Measurements from ENCODE around the gene RNF114.
"Not testable (repeated sequence)": the region's sequence is repeated elsewhere in the genome, so short reads cannot be mapped to it uniquely, and the experiment has no call there.

RNF114 gene

DNA sequence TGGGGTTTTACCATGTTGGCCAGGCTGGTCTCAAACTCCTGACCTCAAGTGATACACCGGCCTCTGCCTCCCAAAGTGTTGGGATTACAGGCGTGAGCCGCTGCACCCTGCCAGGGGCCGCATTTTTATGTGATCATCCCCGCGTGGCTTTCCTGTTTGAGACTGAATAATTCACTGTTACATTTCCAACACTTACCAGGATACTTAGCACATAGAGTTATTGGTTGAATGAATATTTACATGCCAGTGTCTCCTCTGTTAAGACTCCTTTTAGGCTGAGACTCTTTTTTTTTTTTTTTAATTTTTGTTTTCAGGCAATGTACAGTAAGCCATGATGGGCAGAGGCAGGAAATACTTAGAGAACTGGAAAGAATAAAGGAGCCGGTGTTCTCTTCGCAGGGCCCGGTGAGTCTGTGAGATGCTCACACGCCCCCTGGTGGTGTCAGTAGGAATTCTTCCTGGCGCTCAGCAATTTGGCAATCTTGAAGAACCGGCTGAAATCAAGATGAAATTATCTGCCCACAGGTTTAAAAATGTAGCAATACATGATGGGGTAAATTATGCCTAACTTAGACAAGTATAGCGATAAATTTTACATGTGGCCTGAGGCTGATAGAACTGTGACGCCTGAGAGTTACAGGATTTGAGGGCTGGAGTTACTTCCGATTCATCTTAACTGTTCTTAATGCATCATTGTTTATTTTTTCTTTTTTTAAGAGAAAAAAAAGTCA is 7.6 kb upstream of the RNF114 start:
- DNase-seq = peak; percentile 79 to 85

GRCh38 chr20:49929142-49929494 is 7.1 kb upstream of the RNF114 start:
- no peak for DNase-seq

GRCh38 chr20:49935746-49936152 is 448 bp upstream of the RNF114 start:
- DNase-seq = no peak

- DNase-seq = no peak
Observed at GRCh38 chr20:49937027-49937929, 1.1 kb downstream of the RNF114 start.

GRCh38 chr20:49938173-49939163 is 2.3 kb downstream of the RNF114 start:
- no peak for DNase-seq

GRCh38 chr20:49941456-49941855 is 5.3 kb downstream of the RNF114 start:
- DNase-seq = no peak

- DNase-seq = no peak
Observed at GRCh38 chr20:49942303-49942702, 6.1 kb downstream of the RNF114 start.

DNA sequence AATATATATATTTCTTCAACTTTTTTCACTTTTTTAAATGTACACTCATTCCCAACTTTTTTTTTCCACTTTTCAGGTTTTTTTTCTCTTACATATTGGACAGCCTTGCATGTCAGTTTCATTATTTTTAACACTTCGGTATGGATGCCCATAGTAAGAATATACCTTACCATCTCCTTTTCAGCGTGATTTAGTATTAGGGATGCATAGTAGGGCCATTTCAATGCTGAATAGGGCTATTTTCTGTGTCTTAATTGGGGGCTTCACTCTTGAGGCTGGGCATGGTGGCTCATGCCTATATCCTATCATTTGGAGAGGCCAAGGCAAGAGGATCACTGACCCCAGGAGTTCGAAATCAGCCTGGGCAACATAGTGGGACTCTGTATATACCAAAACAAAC is 6.7 kb downstream of the RNF114 start:
- DNase-seq = no peak

- DNase-seq = no peak
Observed at GRCh38 chr20:49945306-49945700, 9.1 kb downstream of the RNF114 start.

DNA sequence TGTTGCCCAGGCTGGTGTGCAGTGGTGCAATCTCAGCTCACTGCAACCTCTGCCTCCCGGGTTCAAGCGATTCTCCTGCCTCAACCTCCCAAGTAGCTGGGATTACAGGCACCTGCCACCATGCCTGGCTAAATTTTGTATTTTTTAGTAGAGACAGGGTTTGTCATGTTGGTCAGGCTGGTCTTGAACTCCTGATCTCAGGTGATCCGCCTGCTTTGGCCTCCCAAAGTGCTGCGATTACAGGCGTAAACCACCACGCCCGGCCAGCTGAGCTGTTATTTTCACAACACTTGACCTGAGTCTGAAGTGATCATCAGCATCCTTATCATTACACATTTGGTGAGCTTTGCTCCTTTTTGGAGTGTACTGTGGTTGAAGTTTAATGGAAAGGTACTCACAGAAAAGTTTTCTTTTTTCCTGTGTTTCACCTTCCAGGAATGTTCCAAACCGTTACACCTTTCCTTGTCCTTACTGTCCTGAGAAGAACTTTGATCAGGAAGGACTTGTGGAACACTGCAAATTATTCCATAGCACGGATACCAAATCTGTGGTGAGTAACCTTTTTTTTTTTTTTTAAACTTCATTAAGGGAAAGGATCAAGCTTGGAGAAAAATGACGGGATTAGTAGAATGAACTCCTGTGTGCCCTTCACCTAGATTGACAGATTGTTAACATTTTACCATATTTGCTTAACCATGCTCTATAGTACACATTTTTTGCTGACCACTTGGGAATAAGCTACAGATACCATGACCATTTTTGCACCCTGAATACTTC is 9.7 kb downstream of the RNF114 start:
- no peak for DNase-seq

- DNase-seq = no peak
Observed at GRCh38 chr20:49948178-49948577, 12.0 kb downstream of the RNF114 start.

GRCh38 chr20:49948809-49949507 is 12.8 kb downstream of the RNF114 start:
- DNase-seq = no peak

DNA sequence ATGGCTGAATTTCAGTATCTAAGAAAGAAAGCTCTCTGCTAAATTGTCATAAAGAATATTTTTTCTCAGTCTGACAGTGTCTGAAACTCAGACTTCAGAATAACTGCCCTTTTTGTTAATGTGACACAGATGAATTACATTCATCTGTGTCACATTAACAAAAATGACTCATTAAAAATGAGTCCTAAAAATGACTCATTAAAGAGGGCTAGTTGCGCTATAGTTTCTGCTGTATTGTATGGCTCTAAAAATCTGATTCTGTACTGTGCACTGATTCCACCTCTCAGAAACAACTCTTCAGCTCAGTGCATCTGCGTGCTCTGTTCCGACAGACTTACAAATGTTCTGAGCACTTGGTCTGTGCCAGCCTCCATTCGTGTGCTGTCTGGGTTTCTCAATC is 15.0 kb downstream of the RNF114 start:
- DNase-seq = no peak

DNA sequence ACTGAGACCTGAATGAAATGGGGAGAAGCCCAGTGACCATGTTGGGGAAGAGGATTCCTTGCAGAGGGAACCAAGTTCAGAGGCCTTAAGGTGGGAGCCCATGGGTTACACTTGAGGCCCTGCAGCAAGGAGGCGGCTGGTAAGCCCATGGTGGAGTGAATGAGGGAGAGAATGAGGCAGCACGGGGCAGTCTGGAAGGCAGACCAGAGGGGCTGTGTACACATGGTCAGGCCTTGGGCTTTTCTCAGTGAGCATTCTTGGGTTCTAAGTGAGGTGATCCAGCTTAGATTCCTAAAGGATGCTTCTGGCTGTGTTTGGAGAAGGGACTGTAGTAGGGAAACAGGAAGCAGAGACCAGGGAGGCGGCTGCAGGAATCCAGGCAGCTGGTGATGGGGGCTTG is 19.0 kb downstream of the RNF114 start:
- DNase-seq = no peak

DNA sequence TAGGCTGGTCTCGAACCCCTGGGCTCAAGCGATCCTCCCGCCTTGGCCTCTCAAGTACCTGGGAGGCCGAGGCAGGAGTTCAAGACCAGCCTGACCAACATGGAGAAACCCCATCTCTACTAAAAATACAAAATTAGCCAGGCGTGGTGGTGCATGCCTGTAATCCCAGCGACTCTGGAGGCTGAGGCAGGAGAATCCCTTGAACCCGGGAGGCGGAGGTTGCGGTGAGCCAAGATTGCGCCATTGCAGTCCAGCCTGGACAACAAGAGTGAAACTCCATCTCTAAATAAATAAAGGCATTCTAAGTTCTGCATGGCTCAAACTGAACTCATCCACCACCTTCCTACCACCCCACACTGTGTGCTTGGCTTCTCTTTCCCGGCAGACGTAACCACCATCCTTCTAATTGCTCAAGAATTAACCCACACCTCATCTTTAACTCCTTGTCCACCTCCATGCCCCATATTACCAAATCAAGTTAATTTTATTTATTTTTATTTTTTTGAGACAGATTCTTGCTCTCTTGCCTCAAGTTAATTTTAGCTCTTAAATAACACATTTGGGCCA is 19.7 kb downstream of the RNF114 start:
- not testable (repeated sequence) for DNase-seq

GRCh38 chr20:49956689-49957088 is 20.5 kb downstream of the RNF114 start:
- DNase-seq = no peak

- DNase-seq = not testable (repeated sequence)
Observed at GRCh38 chr20:49957089-49957938, 21.1 kb downstream of the RNF114 start.

GRCh38 chr20:49961413-49961812 is 25.2 kb downstream of the RNF114 start:
- no peak for DNase-seq

- DNase-seq = peak in 1 of 2 donors; percentile 11
Observed at GRCh38 chr20:49964964-49965780, 29.0 kb downstream of the RNF114 start.

All from CD4-positive, alpha-beta T cell treated with Interleukin-1 beta for 1 hour (primary cell).